Amniotic epithelial cell (primary cell): Measurements from ENCODE around the gene MUC5B.

ENCODE experiments used
- DNase-seq: peaks from one replicate; pipeline ENCODE4 v3.0.0-alpha.2; 2010; ENCODE audit warnings: low read depth

Gene MUC5B

GRCh38 chr11:1221848-1222311, 986 bp upstream of the MUC5B start:
- no peak for DNase-seq

- no peak for DNase-seq
Measured at GRCh38 chr11:1223346-1224110, 662 bp downstream of the MUC5B start.

GRCh38 chr11:1224111-1224490, 1.2 kb downstream of the MUC5B start:
- DNase-seq = no peak

- no peak for DNase-seq
Measured at GRCh38 chr11:1224491-1225385, 1.9 kb downstream of the MUC5B start.

GRCh38 chr11:1225386-1226225, 2.7 kb downstream of the MUC5B start:
- no peak for DNase-seq

GRCh38 chr11:1226226-1226985, 3.5 kb downstream of the MUC5B start:
- no peak for DNase-seq

GRCh38 chr11:1226986-1227550, 4.2 kb downstream of the MUC5B start:
- no peak for DNase-seq

GRCh38 chr11:1227551-1228100, 4.8 kb downstream of the MUC5B start:
- no peak for DNase-seq

GRCh38 chr11:1228101-1228821, 5.4 kb downstream of the MUC5B start:
- no peak for DNase-seq

GRCh38 chr11:1228921-1229451, 6.1 kb downstream of the MUC5B start:
- no peak for DNase-seq

- DNase-seq = no peak
Measured at GRCh38 chr11:1229471-1230120, 6.7 kb downstream of the MUC5B start.

GRCh38 chr11:1230121-1230455, 7.2 kb downstream of the MUC5B start:
- no peak for DNase-seq

- DNase-seq = no peak
Measured at GRCh38 chr11:1230456-1231395, 7.9 kb downstream of the MUC5B start.

GRCh38 chr11:1231396-1232020, 8.6 kb downstream of the MUC5B start:
- DNase-seq = no peak

- no peak for DNase-seq
Measured at GRCh38 chr11:1232021-1232882, 9.4 kb downstream of the MUC5B start.

GRCh38 chr11:1232883-1233321, 10.0 kb downstream of the MUC5B start:
- no peak for DNase-seq
